Urinary bladder (tissue), 4 donors: ENCODE data around the gene MORC2. TPM values are rescaled to one million over a fixed set of nuclear protein-coding genes. Genes with fewer than 3 reads are reported as not detected.

Experiments
- DNase-seq: peaks from one replicate; pipeline ENCODE4 v3.0.0-alpha.2; 2015; ENCODE audit errors: extremely low spot score
- H3K27ac ChIP-seq: one replicate; pipeline ENCODE4 v1.5.1; 2013; ENCODE audit warnings: low read depth, mild to moderate bottlenecking, moderate library complexity
- H3K36me3 ChIP-seq: one replicate; pipeline ENCODE4 v1.6.1; 2013; ENCODE audit warnings: mild to moderate bottlenecking, moderate library complexity; ENCODE audit not compliant: insufficient read depth
- H3K4me1 ChIP-seq: one replicate; pipeline ENCODE4 v1.6.1; 2013; ENCODE audit warnings: mild to moderate bottlenecking, moderate library complexity; ENCODE audit not compliant: insufficient read depth
- H3K4me3 ChIP-seq: one replicate; pipeline ENCODE4 v1.5.1; 2013; ENCODE audit warnings: low read depth, low read length
- WGBS: extraction: QIAGEN DNeasy Blood & Tissue Kit; methylation state at CpG from one replicate; pipeline ENCODE4 v1.1.7; 2013; 5-methylcytosine and 5-hydroxymethylcytosine counted together
- polyA plus RNA-seq: library from polyadenylated mRNA; stranded (reverse); fragments of 200-250 nt; gene quantifications from one replicate; pipeline ENCODE4 v1.2.3, GENCODE V29; 2013
- small RNA-seq: library from RNA; depleted of rRNA; stranded (forward); fragments of <200 nt; gene quantifications from one replicate; pipeline ENCODE3, GENCODE V24; 2014
- total RNA-seq: library from RNA; depleted of rRNA; stranded (reverse); fragments of >200 nt; gene quantifications from one replicate; pipeline ENCODE4 v1.2.3, GENCODE V29; 2014
- donor health status: healthy with polysubstance abuse.
- donor health status: healthy.

The MORC2 gene
- total and polyA plus RNA-seq, 2 donors, result 18.1 to 21.7 TPM

DNA sequence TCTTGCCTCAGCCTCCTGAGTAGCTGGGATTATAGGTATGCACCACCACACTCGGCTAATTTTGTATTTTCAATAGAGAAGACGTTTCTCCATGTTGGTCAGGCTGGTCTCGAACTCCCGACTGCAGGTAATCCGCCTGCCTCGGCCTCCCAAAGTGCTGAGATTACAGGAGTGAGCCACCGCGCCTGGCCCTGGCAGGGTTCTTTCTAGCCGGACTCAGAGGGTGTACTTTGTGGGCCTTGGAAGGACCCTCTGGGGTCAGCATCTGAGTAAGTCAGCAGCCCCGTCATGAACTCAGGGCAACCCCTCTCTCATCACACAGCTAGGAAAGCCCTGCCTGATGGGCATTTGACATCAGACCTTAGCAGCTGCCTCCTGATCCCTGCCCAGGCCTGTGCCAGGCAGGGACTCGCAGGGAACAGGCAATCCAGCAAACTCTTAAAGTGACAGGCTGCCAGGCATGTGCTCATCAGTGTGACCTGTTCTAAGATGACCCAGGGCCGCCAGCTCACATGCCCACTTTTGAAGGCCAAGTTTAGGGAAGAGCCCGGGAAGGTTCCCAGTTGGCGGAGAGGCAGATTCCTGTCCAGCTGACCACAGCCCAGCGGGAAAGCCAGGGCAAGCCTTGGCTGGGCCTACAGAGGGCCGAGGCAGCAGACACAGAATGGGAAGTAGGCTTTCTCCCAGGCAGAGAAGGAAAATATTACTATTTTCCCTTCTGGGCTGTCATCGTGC lies 92.9 kb downstream of the MORC2 start:
- DNase-seq, result no peak
- no peak overlapping the region for H3K4me3 ChIP-seq
- H3K27ac ChIP-seq, result no peak overlapping the region
- H3K36me3 ChIP-seq, result no peaks in the 10 kb centered on the region
- no peaks in the 10 kb centered on the region for H3K4me1 ChIP-seq
- 91% methylated on average over 17 of the region's 17 CpGs for WGBS

Small RNA genes lying within 50 kb of the gene (small RNA-seq; reads per million reads assigned to genes)
- not detected for gene RF01892

Other genes with a start within 250 kb of the MORC2 start
- gene TUG1, start 491 bp upstream of the MORC2 start, total RNA-seq, result 120 TPM
- 48.7 TPM for gene TUG1, start 491 bp upstream of the MORC2 start, polyA plus RNA-seq
- gene SMTN, start 112.5 kb upstream of the MORC2 start, total RNA-seq, result 149 TPM
- 1,750 TPM for gene SMTN, start 112.5 kb upstream of the MORC2 start, polyA plus RNA-seq
- gene SELENOM, start 138.8 kb upstream of the MORC2 start, total RNA-seq, result 113 TPM
- 1,134 TPM for gene SELENOM, start 138.8 kb upstream of the MORC2 start, polyA plus RNA-seq
- gene INPP5J, start 154.2 kb upstream of the MORC2 start, total RNA-seq, result 0.32 TPM
- 1.5 TPM for gene INPP5J, start 154.2 kb upstream of the MORC2 start, polyA plus RNA-seq
- gene PLA2G3, start 171.7 kb upstream of the MORC2 start, total RNA-seq, result not detected
- not detected for gene PLA2G3, start 171.7 kb upstream of the MORC2 start, polyA plus RNA-seq
- gene RNF185, start 191.4 kb upstream of the MORC2 start, total RNA-seq, result 23.3 TPM
- 31.1 TPM for gene RNF185, start 191.4 kb upstream of the MORC2 start, polyA plus RNA-seq
- gene LIMK2, start 243.5 kb upstream of the MORC2 start, total RNA-seq, result 31.5 TPM
- gene LIMK2, start 243.5 kb upstream of the MORC2 start, polyA plus RNA-seq, result 16.3 TPM